Sigmoid colon (tissue), 7 donors: ENCODE results near the gene FGF21. TPM values are rescaled to one million over a fixed set of nuclear protein-coding genes. Genes with fewer than 3 reads are reported as not detected.

Source experiments
- DNase-seq: peaks from one replicate; pipeline ENCODE4 v3.0.0-alpha.2; 2019
- H3K27ac ChIP-seq, 4 donors: fragments of 200-600 bp; sonication (generic); one replicate each; pipeline ENCODE4 v1.5.1; 2016 to 2019; ENCODE audit warnings: mild to moderate bottlenecking in 1 of 4
- H3K27me3 ChIP-seq, 3 donors: fragments of 200-600 bp; sonication (generic); one replicate each; pipeline ENCODE4 v1.5.1; 2019; ENCODE audit warnings: mild to moderate bottlenecking in 1 of 3
- H3K36me3 ChIP-seq, 4 donors: fragments of 200-600 bp; sonication (generic); one replicate each; pipeline ENCODE4 v1.5.1; 2016 to 2019
- H3K4me1 ChIP-seq, 4 donors: fragments of 200-600 bp; sonication (generic); one replicate each; pipeline ENCODE4 v1.5.1; 2017 to 2019
- H3K4me3 ChIP-seq, 4 donors: fragments of 200-600 bp; sonication (generic); one replicate each; pipeline ENCODE4 v1.5.1; 2017 to 2019; ENCODE audit warnings: mild to moderate bottlenecking in 2 of 4, moderate library complexity in 1 of 4
- H3K9me3 ChIP-seq, 4 donors: fragments of 200-600 bp in 3 of 4; sonication (generic) in 3 of 4; one replicate each; pipeline versions ENCODE4 v1.5.1 to v1.6.1; 2013 to 2019
- CTCF ChIP-seq, 4 experiments: fragments of 450-650 bp in 3 of 4; fragments of 200-600 bp in 1 of 4; IDR thresholded peaks; one replicate each; pipeline ENCODE4 v1.5.1; 2016 to 2019; ENCODE audit warnings: antibody characterized with exemption in 4 of 4, mild to moderate bottlenecking in 3 of 4, moderate library complexity in 2 of 4
- EP300 ChIP-seq, 4 donors: sonication (generic); formaldehyde crosslinking; IDR thresholded peaks; one replicate each; pipeline ENCODE4 v1.6.1; 2017; ENCODE audit warnings: antibody characterized with exemption in 4 of 4
- POLR2A ChIP-seq, 2 donors: fragments of 450-650 bp; IDR thresholded peaks; one replicate each; pipeline ENCODE4 v1.6.1; 2016; ENCODE audit warnings: antibody characterized with exemption in 2 of 2, mild to moderate bottlenecking in 2 of 2, moderate library complexity in 2 of 2
- POLR2AphosphoS5 ChIP-seq, 4 donors: sonication (generic); formaldehyde crosslinking; IDR thresholded peaks; one replicate each; pipeline ENCODE4 v1.6.1; 2017; ENCODE audit warnings: antibody characterized with exemption in 4 of 4
- WGBS, 2 donors: extraction: QIAGEN DNeasy Blood & Tissue Kit; methylation state at CpG; one replicate each; pipeline ENCODE4 v1.1.7; 2013; 5-methylcytosine and 5-hydroxymethylcytosine counted together
- intact Hi-C: fragments of 100-400 bp; cut with DNase I; formaldehyde crosslinking; loops from one replicate; pipeline ENCODE4 v1.15.1; 2023
- polyA plus RNA-seq, 3 donors: library from polyadenylated mRNA; stranded (reverse); fragments of 200-250 nt; gene quantifications; one replicate each; pipeline ENCODE4 v1.2.3, GENCODE V29; 2013
- total RNA-seq, 4 donors: library from RNA; depleted of rRNA; stranded (reverse); fragments of >200 nt; gene quantifications; one replicate each; pipeline ENCODE4 v1.1.0, GENCODE V29; 2016
- donor health status: healthy with polysubstance abuse.
- donor health status: Bipolar disorder and iron deficiency.
- donor health status: healthy.

Gene FGF21
- total and polyA plus RNA-seq, 7 donors = not detected

- peaks cover 0 to 2% (median 0%) of the 10 kb centered on the region in 4 donors for H3K9me3 ChIP-seq
- H3K27me3 ChIP-seq = no peaks in the 10 kb centered on the region
- no peaks in the 10 kb centered on the region for H3K36me3 ChIP-seq
- WGBS, 2 donors = 1% methylated on average over 67 of the region's 67 CpGs
- H3K4me1 ChIP-seq = peaks cover 0 to 49% (median 40%) of the 10 kb centered on the region in 4 donors
- peak overlapping the region; percentile 52 to 75 (median 62) for H3K4me3 ChIP-seq
- DNase-seq = peak; percentile 100
- intact Hi-C loops = loop anchor here (1.0 to 5.0 kb wide), 3 partner anchors 33 to 68 kb away; partner anchors contain the start of genes CA11 and IZUMO1
- TF ChIP-seq EP300 (IDR thresholded peaks at IDR 0.05) (no peak), POLR2AphosphoS5 (IDR thresholded peaks at IDR 0.05) (peak; percentile 49 to 73 (median 58)), POLR2A (IDR thresholded peaks at IDR 0.05) (peak in 1 of 2 donors; percentile 58), CTCF (IDR thresholded peaks at IDR 0.05) (no peak)
- peak overlapping the region; percentile 84 to 88 (median 86) for H3K27ac ChIP-seq
These were observed 41.2 kb upstream of the FGF21 start for GRCh38 chr19:48713864-48714755.

GRCh38 chr19:48714759-48715675, 40.3 kb upstream of the FGF21 start:
- peak; percentile 79 for DNase-seq
- H3K27ac ChIP-seq = peak overlapping the region; percentile 84 to 88 (median 86)
- TF ChIP-seq CTCF (IDR thresholded peaks at IDR 0.05) = no peak
- TF ChIP-seq POLR2A (IDR thresholded peaks at IDR 0.05) = no peak
- no peak for TF ChIP-seq EP300 (IDR thresholded peaks at IDR 0.05)
- no peak for TF ChIP-seq POLR2AphosphoS5 (IDR thresholded peaks at IDR 0.05)
- no peaks in the 10 kb centered on the region for H3K27me3 ChIP-seq
- peaks cover 0 to 2% (median 0%) of the 10 kb centered on the region in 4 donors for H3K9me3 ChIP-seq
- intact Hi-C loops = loop anchor here (1.0 to 5.0 kb wide), 2 partner anchors 32 to 69 kb away; partner anchors contain the start of genes CA11 and IZUMO1
- WGBS, 2 donors = 34 to 58% methylated on average over 26 of the region's 26 CpGs
- peak overlapping the region; percentile 36 to 75 (median 58) for H3K4me3 ChIP-seq
- no peaks in the 10 kb centered on the region for H3K36me3 ChIP-seq
- H3K4me1 ChIP-seq = peaks cover 0 to 58% (median 44%) of the 10 kb centered on the region in 4 donors

- H3K4me1 ChIP-seq = peaks cover 0 to 62% (median 48%) of the 10 kb centered on the region in 4 donors
These were observed 39.6 kb upstream of the FGF21 start for GRCh38 chr19:48715681-48716171.

More at GRCh38 chr19:48715681-48716171, 39.6 kb upstream of the FGF21 start:
- intact Hi-C loops = no loop called here
- DNase-seq = peak; percentile 78
- H3K36me3 ChIP-seq = no peaks in the 10 kb centered on the region
- TF ChIP-seq CTCF (IDR thresholded peaks at IDR 0.05) (no peak), POLR2AphosphoS5 (IDR thresholded peaks at IDR 0.05) (no peak), POLR2A (IDR thresholded peaks at IDR 0.05) (no peak), EP300 (IDR thresholded peaks at IDR 0.05) (no peak)
- peak overlapping the region; percentile 84 to 88 (median 86) for H3K27ac ChIP-seq
- H3K4me3 ChIP-seq = peak overlapping the region in 1 of 4 donors; percentile 19
- peaks cover 0 to 2% (median 0%) of the 10 kb centered on the region in 4 donors for H3K9me3 ChIP-seq
- 30 to 67% methylated on average over 19 of the region's 19 CpGs for WGBS, 2 donors
- H3K27me3 ChIP-seq = no peaks in the 10 kb centered on the region
